ENCODE results near the gene GAPVD1.

GRCh38 chr9:125272697-125273096 is 11.1 kb downstream of the GAPVD1 start:
- TF ChIP-seq CTCF (IDR thresholded peaks at IDR 0.05) (no peak), EZH2phosphoT487 (IDR thresholded peaks at IDR 0.05) (no peak)
